T1000 (cell line): Measurements from ENCODE around the gene MBD3.
"Not testable (repeated sequence)": the region's sequence is repeated elsewhere in the genome, so short reads cannot be mapped to it uniquely, and the experiment has no call there.

Experiments
- DNase-seq: peaks from one replicate; lab custom pipeline; 2025; ENCODE audit warnings: mixed read lengths; lab: John Stamatoyannopoulos, UW

Gene MBD3

GRCh38 chr19:1592755-1593500 lies at the start of gene MBD3:
Gene MBD3, minus strand, starts transcription at chr19:1592865. Its CDS starts 234 bp downstream, at chr19:1592631.
- DNase-seq = peak; percentile 93

GRCh38 chr19:1640893-1641448 lies 48.3 kb upstream of the MBD3 start:
- not testable (repeated sequence) for DNase-seq

GRCh38 chr19:1636325-1637236 lies 43.9 kb upstream of the MBD3 start:
- no peak for DNase-seq

GRCh38 chr19:1634938-1635243 lies 42.2 kb upstream of the MBD3 start:
- no peak for DNase-seq

- DNase-seq = no peak
These were observed 41.7 kb upstream of the MBD3 start for GRCh38 chr19:1634242-1634937.

GRCh38 chr19:1633269-1633826 lies 40.7 kb upstream of the MBD3 start:
- DNase-seq = no peak

GRCh38 chr19:1632462-1633268 lies 40.0 kb upstream of the MBD3 start:
- DNase-seq = no peak

GRCh38 chr19:1631557-1632100 lies 39.0 kb upstream of the MBD3 start:
- no peak for DNase-seq

GRCh38 chr19:1630811-1631210 lies 38.1 kb upstream of the MBD3 start:
- no peak for DNase-seq

GRCh38 chr19:1630012-1630411 lies 37.3 kb upstream of the MBD3 start:
- no peak for DNase-seq

- no peak for DNase-seq
These were observed 36.7 kb upstream of the MBD3 start for GRCh38 chr19:1629256-1629808.

GRCh38 chr19:1627194-1627593 lies 34.5 kb upstream of the MBD3 start:
- DNase-seq = no peak

- no peak for DNase-seq
These were observed 33.8 kb upstream of the MBD3 start for GRCh38 chr19:1626417-1627010.

- DNase-seq = no peak
These were observed 31.8 kb upstream of the MBD3 start for GRCh38 chr19:1624458-1624857.

- no peak for DNase-seq
These were observed 29.9 kb upstream of the MBD3 start for GRCh38 chr19:1622541-1622940.

- no peak for DNase-seq
These were observed 29.3 kb upstream of the MBD3 start for GRCh38 chr19:1622007-1622406.

GRCh38 chr19:1621574-1621973 lies 28.9 kb upstream of the MBD3 start:
- DNase-seq = no peak

GRCh38 chr19:1621021-1621420 lies 28.4 kb upstream of the MBD3 start:
- DNase-seq = no peak

- no peak for DNase-seq
These were observed 27.8 kb upstream of the MBD3 start for GRCh38 chr19:1620502-1620901.

- DNase-seq = no peak
These were observed 27.0 kb upstream of the MBD3 start for GRCh38 chr19:1619703-1620102.
